DMS153 treated with DMSO at 0.1 percent for 48 hours (cell line): ENCODE results near the gene CLDN5.
A peak's percentile ranks its signal among the peaks of the same experiment; 100 is the strongest.

Experiments used
- DNase-seq: peaks from one replicate; lab custom pipeline; 2025; ENCODE audit not compliant: unreplicated experiment; lab: John Stamatoyannopoulos, UW

CLDN5 gene

DNA sequence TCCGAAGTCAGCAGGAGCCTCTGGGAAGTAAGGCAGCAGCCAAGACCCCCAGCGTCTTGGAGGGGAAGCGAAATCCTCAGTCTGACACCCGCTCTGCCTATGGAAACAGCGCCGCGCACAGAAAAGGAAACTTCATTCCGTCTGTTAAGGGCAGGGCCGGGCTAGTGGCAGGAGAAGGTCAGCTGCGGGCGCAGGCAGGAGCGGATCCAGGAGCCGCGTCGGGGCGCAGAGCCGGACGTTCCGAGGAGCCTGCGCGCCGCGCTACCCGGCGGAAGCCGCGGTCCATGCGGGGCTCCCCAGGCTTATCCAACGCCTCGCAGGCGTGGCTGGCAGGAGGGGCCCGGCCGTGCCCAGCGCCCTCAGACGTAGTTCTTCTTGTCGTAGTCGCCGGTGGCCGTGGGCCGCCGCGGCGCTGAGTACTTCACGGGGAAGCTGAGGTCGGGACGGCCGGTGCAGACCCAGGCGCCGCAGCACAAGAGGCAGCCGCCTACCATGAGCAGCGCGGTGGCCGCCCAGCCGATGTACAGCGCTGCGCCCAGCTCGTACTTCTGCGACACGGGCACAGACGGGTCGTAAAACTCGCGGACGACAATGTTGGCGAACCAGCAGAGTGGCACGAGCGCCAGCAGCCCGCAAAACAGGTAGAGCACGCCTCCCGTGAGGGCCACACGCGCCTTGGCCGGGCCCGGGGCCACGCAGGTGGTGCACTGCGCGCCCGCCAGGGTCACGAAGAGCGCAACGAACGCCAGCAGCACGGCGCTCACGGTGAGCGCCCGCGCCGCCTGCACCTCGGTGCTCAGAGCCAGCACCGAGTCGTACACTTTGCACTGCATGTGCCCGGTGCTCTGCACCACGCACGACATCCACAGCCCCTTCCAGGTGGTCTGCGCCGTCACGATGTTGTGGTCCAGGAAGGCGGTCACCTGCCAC is 705 bp downstream of the CLDN5 start:
- peak; percentile 3 for DNase-seq

DNA sequence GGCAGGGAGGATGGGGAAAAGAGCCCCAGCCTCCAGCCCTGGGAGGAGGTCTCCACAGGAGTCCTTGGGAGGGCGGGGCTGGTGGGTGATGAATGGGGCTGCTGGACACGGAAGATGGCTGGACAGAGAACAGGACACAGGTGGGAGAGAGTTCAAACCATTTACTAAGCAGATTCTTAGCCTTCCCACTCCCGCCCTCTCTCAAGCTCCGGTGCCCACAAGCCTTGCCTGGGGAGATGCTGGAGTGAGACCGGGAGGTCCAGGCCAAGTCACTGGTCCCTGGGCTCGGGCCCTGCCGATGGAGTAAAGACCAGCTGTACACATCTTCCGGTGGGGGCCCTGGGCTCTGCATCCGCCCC is 1.4 kb downstream of the CLDN5 start:
- DNase-seq: no peak

DNA sequence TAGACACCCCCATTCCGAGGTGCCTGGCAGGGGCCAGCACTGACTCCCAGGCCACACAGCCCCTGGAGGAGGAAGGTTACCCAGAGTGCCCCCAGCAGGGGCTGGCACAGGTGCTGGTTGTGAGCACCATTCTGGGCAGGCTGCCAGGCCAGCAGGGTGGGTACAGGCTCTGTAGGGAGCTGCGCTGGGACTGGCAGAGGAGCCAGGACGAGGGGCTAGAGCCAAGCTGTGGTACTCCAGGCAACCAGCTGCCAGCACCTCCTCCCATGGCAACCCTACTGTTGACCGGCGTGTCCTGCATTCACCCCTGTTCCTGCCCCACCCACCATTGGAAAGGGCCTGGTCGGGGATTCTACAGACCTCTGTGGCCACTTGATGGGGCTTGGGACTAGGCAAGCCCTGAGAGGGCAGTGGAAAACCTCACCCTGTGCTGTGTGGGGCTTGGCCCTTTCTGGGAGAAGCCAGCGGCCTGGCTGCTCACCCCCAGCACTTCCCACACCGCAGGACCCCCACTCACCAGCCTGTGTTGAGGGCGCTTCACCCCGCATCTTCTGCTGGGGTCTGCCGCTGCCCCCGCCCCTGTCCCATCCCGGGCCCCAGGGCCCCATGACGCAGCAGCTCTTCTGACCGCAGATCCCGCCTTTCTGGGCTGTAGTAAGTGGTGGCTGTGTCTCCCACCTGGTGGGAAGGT is 1.9 kb downstream of the CLDN5 start:
- DNase-seq: peak; percentile 41

DNA sequence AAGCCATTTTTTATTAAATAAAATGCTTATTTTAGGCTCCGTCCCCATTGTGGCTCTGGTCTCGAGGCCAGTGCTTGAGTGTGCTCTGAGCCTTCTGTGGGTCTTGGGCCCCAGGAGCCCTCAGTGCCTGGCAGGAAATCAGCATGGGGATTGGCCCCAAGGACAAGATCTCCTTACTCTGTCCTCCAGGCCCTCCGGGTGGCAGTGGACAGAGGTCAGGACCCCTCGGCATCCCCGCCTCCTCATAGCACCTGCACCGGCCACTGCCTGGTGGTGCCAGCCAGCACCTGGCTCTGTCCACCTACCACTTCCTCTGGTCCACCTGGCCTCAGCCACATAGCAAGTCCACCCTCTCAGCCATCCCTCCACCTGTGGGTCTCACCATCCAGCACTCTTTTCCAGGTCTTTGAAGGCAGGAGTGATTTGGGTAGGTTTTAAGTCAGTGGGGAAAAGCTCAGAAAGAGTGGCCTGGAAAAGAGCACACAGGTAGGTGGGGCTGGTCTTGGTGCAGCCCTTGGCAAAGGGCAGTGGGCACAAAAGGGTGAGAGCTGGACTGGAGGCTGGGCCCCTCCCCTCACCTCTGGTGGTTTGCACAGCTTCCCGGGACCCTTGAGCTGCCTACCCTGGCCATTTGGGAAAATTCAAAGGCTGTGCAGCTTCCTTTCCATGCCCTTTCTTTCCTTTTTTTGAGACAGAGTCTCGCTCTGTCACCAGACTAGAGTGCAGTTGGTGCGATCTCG is 3.5 kb downstream of the CLDN5 start:
- no peak for DNase-seq

DNA sequence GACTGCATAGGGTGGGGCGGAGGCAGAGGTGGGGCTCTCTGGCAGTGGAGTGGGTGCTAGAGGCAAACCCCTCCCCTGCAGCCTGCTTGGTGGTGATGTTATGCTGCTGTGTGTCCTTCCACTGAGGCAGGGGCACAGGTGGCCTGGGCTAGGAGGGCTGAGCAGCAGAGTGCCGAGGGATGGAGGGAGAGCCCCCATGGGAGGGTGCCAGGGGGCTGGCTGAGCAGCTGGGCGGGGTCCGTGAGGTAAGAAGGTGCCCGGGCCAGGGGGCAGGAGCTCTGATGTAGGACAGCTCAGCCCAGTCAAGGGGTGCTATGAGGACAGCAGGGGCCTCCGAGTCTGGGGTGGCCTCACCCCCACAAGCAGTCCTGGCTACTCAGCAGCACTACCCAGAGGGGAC is 4.2 kb downstream of the CLDN5 start:
- DNase-seq: no peak

DNA sequence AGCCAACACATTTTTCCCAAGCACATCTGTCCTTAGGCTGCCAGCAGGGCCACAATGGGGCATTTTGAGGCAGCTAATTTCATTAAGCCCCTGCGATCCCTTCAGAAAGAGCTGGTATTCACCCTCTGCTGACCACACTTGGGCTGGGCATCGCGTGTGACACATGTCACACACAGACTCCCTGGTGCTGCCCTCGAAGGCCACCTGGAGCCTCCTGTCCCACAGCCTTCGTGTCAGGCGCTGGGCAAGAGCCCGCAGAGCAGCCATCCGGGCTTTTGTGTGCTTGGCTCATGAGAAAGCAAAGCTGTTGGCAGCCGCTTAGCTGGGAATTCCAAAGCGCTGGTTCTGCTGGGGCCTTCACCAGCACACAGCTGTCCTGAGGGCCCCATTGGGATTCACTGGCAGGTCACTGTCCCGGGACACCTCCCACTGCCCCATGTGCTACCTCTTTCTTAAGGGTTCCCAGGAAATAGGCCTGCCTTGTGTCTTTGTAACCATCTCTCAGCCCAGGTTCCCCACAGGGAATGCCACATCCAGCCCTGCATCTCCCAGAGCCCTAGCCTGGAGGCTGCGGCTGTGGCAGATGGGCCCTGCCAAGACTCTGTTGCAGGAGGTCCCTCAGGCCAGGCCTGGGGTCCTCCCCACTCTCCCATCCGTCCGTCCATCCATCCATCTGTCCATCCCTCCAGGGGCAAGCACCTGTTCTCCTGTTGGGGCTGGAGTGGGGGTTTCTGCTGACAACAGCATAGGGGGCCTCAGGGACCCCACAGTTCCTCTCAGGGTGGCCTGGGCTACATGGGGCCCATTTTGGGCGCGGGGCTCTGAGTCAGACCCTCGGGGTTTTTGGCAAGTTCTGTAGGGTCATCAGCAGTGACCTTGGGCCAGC is 4.9 kb downstream of the CLDN5 start:
- DNase-seq: no peak

DNA sequence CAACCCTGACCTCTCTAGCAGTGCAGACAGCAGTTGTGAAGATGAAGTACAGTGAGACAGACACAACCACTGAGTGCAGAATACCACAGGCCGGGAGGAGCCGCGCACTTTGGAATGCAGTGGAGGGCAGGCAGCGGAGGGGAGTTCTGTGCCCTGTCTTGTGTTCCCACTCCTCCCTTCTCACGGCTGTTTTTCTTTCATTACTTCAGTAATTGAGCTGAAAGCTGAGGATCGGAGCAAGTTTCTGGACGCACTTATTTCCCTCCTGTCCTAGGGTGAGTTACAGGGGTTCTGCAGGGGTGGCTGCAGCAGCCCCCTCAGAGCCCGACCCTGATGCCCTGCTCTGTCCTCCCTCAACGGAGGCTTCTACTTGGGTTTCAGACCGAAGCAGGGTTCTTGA is 5.6 kb downstream of the CLDN5 start:
- no peak for DNase-seq

DNA sequence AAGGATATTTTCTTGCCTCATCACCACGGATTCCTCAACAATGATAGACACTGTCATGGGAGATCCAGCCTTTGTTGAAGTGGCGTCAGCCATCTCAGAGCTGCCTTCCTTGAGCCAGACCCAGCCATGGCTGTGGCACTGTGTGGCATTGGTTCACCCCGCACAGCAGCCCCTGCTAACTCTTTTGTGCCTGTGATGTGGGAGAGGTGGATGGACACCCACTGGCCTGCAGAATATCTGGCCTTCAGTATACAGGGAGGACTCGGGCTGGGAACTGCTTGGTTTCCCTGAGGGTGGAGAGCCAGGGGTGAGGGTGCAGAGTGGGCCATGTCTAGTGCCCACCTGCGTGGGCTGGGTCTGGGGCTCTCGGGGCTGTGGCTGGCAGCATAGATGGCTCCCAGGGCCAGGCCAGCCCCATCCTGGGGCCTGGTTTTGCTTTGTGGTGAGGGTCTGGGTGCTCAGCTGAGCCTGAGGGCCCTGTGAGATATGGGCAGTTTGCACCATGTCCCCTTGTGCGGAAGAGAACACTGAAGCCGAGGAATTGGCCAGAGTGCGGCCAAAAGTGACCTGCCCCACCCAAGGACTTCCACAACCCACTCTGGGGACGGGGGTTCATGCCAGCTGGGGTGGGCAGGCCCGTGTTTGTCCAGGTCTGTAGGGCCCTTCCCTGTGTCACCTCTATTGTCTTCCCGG is 6.1 kb downstream of the CLDN5 start:
- DNase-seq: no peak

DNA sequence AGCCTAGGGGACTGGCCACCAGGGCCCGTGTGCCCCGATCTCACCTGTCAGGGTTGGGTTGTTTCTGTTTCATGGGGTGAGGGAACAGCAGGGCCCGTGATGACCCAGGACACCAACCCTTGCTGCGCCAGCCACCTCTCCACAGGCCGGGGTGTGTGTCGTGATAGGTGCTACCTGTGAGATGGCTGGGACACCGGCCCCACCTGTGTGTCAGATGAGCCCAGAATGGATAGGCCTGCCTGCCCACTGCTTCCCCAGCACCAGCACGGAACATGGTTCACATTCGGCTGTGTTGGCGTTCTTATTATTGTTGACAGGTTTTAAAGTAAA is 7.1 kb downstream of the CLDN5 start:
- DNase-seq: no peak

DNA sequence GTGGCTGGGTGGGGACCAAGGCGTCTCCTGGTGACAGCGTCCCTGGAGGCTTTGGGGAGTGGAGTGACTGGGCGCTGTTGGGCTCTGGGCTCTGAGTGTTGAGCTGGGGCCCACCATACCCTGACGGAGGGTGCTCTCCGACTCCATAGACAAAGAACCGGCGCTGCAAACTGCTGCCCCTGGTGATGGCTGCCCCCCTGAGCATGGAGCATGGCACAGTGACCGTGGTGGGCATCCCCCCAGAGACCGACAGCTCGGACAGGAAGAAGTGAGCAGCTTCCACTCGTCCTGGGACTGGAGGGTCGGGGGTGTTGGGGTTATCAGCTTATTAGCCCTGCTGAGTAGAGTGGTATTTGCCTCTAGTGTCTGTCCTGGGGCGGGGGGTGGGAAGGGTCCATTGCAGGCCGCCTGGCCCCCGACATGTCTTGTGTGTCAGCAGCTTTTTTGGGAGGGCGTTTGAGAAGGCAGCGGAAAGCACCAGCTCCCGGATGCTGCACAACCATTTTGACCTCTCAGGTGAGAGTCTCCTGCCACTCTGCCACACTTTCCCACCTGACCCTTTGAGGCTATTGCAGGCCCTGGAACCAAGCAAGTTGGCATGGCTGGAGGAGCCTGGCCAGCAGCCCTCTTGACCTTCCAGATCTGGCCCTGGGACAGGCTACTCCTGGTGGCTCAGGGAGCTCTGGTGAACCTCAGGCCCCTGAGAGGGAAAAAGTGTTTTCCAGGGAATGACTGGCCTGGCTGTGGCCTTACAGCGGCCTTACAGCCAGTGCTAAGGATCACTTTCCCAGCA is 7.6 kb downstream of the CLDN5 start:
- DNase-seq: no peak

DNA sequence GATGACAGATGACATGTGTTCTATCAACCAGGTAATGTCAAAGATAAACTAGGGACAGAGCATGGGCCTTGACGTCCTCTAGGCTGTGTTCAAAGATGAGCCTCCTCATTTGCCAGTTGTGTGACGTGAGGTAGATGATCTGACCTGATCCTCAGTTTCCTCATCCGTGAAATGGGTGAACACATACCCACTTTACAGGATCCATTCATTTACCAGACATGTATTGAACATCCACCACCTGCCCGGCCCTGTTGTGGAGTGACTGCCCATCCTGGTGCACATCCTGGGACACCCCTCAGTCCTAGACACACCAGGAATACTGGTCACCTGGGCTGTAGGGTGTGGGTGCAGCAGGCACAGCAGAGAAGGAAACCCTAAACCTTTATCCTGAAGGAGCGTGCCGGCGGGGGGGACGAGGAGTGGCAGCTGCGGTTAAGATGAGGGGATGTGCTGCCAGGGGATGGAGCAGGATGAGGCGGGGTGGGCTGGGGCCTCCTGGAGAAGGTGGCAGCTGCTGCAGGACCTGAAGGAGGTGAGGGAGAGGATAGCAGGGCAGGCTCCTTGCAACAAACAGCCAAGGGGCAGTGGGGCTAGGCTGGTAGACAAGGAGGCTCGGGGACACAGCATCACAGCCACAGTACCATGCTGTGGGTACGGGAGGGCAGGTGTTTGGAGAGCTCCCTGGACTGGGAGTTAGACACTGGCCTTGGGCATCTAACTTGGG is 8.4 kb downstream of the CLDN5 start:
- no peak for DNase-seq

DNA sequence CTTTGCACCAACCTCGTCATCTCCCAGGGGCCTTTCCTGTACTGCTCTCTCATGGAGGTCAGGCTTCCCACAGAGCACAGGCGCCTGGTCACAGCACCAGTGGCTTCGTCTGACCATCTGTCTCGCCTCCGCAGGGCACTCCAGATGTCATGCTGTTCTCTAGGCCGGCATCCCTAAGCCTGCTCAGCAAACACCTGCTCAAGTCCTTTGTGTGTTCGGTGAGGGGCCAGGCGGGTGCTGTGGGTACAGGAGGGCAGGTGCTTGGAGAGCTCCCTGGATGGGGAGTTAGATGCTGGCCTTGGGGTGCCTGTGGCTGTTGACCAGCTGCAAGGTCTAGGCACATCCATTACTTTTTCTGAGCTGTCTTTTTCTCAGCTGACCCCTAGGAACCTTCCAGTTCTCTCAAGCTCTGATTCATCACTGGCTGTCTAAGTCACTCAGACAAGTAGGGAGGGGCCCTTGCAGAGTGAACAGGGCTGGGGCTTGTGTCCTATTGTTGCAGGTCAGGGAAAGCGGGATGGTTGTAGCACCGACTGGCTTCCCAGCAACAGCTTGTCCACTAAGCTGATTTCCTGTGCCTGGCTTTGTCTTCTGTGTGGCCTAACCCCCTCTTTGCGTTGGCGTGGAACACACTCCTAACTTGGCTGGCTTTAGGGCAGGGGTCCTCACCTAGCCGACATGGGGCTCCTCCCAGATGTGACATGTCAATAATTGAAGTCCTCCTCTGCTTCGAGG is 9.2 kb downstream of the CLDN5 start:
- DNase-seq: peak; percentile 25

DNA sequence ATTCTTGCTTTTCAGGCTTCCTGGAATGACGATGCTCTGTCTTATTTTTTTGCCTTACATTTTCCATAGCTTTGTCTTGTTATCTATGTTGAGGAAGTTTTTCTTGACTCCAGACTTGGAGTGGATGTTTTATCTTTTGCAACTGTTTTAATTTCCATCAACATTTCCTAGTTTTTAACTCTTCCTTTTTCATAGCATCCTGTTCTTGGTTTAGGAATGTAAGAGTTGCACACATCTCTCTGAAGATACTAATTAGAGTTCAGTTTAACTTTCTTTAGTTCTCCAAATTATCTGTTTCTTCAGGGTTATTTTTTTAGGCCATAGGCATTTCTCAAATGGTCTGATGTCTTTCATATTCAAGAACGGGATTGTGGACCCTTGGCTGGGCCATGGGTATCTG is 10.4 kb downstream of the CLDN5 start:
- no peak for DNase-seq

DNA sequence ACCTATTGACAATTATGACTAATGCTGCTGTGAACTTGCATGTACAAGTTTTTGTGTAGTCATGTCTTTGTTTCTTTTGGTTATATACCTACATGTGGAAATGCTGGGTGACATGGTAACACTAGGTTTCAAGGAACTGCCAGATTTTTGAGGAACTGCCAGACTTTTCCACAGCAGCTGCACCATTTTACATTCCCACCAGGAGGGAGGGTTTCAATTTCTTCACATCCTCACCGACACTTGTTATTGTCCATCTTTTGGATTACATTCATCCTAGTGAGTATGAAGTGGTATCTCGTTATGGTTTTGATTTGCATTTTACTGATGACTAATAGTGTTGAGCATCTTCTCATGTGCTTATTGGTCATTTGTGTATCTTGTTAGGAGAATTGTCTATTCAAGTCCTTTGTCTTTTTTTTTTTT is 13.3 kb downstream of the CLDN5 start:
- DNase-seq: no peak

DNA sequence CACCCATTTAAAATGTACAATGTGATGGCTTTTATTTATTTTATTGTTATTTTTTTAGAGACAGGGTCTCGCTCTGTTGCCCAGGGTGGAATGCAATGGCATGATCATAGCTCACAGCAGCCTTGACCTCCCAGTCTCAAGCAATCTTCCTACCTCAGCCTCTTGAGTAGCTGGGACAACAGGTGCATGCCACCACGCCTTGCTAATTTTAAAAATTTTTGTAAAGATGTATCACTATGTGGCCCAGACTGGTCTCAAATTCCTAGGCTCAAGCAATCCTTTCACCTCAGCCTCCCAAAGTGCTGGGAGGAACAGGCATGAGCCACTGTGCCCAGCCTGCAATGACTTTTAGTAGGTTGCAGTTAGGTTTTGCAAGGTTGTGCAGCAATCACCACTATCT is 14.3 kb downstream of the CLDN5 start:
- DNase-seq: no peak

DNA sequence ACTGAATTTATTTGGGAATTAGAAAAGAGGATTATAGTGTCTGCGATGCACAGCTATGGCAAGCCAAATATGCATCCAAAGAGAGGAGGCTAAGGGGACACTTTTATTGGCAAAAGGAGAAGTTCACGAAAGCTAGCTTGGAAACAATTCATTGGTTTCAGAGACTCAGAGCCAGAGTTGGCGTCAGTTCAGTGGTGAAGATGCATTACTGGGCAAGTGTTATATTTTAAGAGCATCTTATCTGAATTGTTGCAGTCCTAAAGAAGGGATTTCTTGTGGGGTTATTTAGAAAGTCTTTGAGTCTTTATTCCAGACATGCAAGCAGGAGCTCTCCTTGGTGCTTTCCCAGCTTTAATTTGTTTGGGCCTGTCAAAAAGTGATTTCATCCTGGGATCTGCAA is 15.0 kb downstream of the CLDN5 start:
- no peak for DNase-seq

DNA sequence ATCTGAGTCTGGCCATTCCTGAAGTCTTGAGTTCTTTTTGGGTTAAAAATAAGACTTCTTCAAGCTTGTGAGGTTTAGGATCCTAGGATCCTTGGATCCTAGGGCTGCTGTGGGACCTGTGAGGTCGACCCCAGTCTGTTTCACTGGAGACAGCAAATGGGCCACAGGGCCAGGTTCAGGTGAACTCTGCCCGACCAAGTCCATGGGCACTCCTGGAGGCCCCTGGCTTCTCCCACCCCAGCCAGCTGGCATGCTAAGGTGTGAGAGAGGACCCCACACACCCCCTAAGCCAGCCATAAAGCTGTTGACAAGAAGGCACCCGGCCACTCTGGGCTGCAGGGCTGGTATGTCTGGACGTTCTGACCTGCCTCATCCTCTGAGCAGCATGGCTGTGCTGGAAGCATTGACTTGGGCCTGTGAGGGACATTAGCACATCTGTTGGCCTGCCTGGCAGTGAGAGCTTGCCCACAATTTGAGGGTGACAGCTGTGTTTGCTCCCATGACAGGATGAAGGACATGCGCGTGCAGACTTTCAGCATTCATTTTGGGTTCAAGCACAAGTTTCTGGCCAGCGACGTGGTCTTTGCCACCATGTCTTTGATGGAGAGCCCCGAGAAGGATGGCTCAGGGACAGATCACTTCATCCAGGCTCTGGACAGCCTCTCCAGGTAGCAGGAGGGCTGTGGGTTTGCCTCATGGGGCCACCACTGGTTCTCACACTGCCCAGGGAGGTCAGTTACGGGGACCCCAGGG is 16.0 kb downstream of the CLDN5 start:
- no peak for DNase-seq

DNA sequence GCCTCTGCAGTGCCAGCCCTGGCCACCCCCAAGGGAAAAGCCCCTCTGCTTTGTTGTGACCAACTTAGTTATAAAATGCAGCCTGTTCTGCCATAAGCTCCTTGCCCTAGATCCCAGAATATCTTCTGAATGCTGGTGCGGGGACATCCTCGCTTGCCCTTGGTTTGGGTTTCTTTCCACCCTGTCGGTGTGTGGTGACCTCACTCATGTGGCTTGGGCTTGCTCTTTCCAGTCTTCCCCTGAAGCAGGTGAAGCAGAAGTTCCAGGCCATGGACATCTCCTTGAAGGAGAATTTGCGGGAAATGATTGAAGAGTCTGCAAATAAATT is 16.7 kb downstream of the CLDN5 start:
- DNase-seq: no peak
